Measurements from ENCODE around the gene PDE4D. TPM values are rescaled to one million over a fixed set of nuclear protein-coding genes. Genes with fewer than 3 reads are reported as not detected.
A peak's percentile ranks its signal among the peaks of the same experiment; 100 is the strongest.

Gene PDE4D
- total and polyA plus RNA-seq, 2 donors (not counting 3 experiments of a cell fraction or from before 2014, with no cell fraction given), result 34.5 to 51.2 TPM

DNA sequence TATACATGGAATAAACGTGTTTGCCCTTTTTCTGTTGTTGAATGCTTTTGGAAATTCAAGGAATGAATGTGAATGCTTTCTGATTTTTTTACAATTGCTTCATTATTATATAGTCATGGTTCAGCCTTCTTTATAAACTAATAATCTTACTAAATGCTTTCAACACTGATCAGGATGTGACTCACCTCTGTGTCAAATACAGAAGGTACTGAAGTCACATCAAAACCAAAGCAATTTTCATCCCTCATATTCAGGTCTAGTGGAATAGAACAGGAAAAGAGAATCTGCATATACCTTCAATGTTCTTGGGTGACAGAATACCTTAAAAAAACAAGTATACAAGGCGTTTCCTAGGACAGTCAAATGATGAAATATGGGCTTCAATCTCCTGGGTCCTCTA lies 170.7 kb downstream of the PDE4D start:
- H3K27ac ChIP-seq (ENCODE audit: insufficient read depth, low read depth, low read length), result no peak overlapping the region
- DNase-seq (ENCODE audit: low read depth, low spot score), result peak; percentile 57
- ChIA-PET POLR2A (no interaction called here), CTCF (interaction anchor here (1.0 kb wide), 1 partner anchor 217 kb away, joined by 3 read pairs; no protein-coding TSS in a partner anchor)
- dilution Hi-C loops (cut with MboI; ENCODE audit: extremely low pct_ligation_motif_present, low sequenced_read_pairs) (no loop called here), intact Hi-C loops (cut with micrococcal nuclease) (no loop called here)
- H3K27me3 ChIP-seq (ENCODE audit: control insufficient read depth in 2 of 2, insufficient read depth in 2 of 2, low read length in 2 of 2), result no peaks in the 10 kb centered on the region
- H3K9ac ChIP-seq (replicated peaks; ENCODE audit: extremely low read depth, insufficient read depth, low read length), result no peak overlapping the region
- H3K4me1 ChIP-seq (ENCODE audit: control insufficient read depth, extremely low read depth, insufficient read depth, low read length), result peaks cover 17% of the 10 kb centered on the region
- no peaks in the 10 kb centered on the region for H3K79me2 ChIP-seq (ENCODE audit: control insufficient read depth, insufficient read depth, low read length)
- TF ChIP-seq EZH2 (IDR thresholded peaks at IDR 0.05; ENCODE audit: borderline replicate concordance, low read depth, low read length, severe bottlenecking), result no peak
- TF ChIP-seq JUN (IDR thresholded peaks at IDR 0.05; ENCODE audit: borderline replicate concordance, insufficient read depth, insufficient read length, low read depth), result peak; percentile 71
- peak; percentile 80 for TF ChIP-seq FOS (IDR thresholded peaks at IDR 0.05; ENCODE audit: borderline replicate concordance, insufficient read depth, low read length)
- no peaks in the 10 kb centered on the region for H3K9me1 ChIP-seq (replicated peaks; ENCODE audit: control insufficient read depth, extremely low read depth, insufficient read depth, low read length)
- H3K9me3 ChIP-seq (replicated peaks; ENCODE audit: control insufficient read depth, insufficient read depth, low read length), result no peaks in the 10 kb centered on the region
- H2AFZ ChIP-seq (ENCODE audit: low read depth, low read length), result no peak overlapping the region
- peak; percentile 81 for FAIRE-seq
- no TSS peak for BruUV-seq (replicated peaks)
- H4K20me1 ChIP-seq (replicated peaks; ENCODE audit: control insufficient read depth, extremely low read depth, insufficient read depth, low read length), result peaks cover 2% of the 10 kb centered on the region
- no peak overlapping the region for H3K4me3 ChIP-seq (replicated peaks in 1 of 3; ENCODE audit: insufficient read depth in 1 of 3, low read depth in 1 of 3, low read length in 3 of 3)
- no peaks in the 10 kb centered on the region for H3K36me3 ChIP-seq (ENCODE audit: control insufficient read depth in 2 of 2, extremely low read depth in 1 of 2, insufficient read depth in 2 of 2, low read length in 2 of 2)
- H3K4me2 ChIP-seq (ENCODE audit: insufficient read depth, low read length), result peak overlapping the region; percentile 32

- FAIRE-seq (no peak), DNase-seq (ENCODE audit: low read depth, low spot score) (no peak)
- no peaks in the 10 kb centered on the region for H3K79me2 ChIP-seq (ENCODE audit: control insufficient read depth, insufficient read depth, low read length)
- no TSS peak for BruUV-seq (replicated peaks)
- peaks cover 17% of the 10 kb centered on the region for H3K4me1 ChIP-seq (ENCODE audit: control insufficient read depth, extremely low read depth, insufficient read depth, low read length)
- ChIA-PET CTCF (interaction anchor here (0.7 kb wide), 1 partner anchor 184 kb away, joined by 3 read pairs; no protein-coding TSS in a partner anchor), POLR2A (no interaction called here)
- no peaks in the 10 kb centered on the region for H3K27me3 ChIP-seq (ENCODE audit: control insufficient read depth in 2 of 2, insufficient read depth in 2 of 2, low read length in 2 of 2)
- H3K9me1 ChIP-seq (replicated peaks; ENCODE audit: control insufficient read depth, extremely low read depth, insufficient read depth, low read length), result no peaks in the 10 kb centered on the region
- intact Hi-C loops (cut with micrococcal nuclease), result no loop called here
- dilution Hi-C loops (cut with MboI; ENCODE audit: extremely low pct_ligation_motif_present, low sequenced_read_pairs), result no loop called here
- H2AFZ ChIP-seq (ENCODE audit: low read depth, low read length), result no peak overlapping the region
- no peaks in the 10 kb centered on the region for H3K9me3 ChIP-seq (replicated peaks; ENCODE audit: control insufficient read depth, insufficient read depth, low read length)
- TF ChIP-seq, protein P1, sequence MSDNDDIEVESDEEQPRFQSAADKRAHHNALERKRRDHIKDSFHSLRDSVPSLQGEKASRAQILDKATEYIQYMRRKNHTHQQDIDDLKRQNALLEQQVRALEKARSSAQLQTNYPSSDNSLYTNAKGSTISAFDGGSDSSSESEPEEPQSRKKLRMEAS (IDR thresholded peaks at IDR 0.05; ENCODE audit: insufficient read depth, insufficient read length), result no peak
- no peak for TF ChIP-seq POLR2AphosphoS5 (IDR thresholded peaks at IDR 0.05; ENCODE audit: insufficient read depth, low read depth, low read length)
- no peak for TF ChIP-seq GATA2 (IDR thresholded peaks at IDR 0.05; ENCODE audit: insufficient read depth, insufficient read length, low read depth, low read length)
- no peak for TF ChIP-seq POLR2A (IDR thresholded peaks at IDR 0.05; ENCODE audit: low read depth, low read length)
- TF ChIP-seq MYC (IDR thresholded peaks at IDR 0.05; ENCODE audit: low read depth, low read length), result no peak
- no peak for TF ChIP-seq JUN (IDR thresholded peaks at IDR 0.05; ENCODE audit: borderline replicate concordance, insufficient read depth, insufficient read length, low read depth)
- TF ChIP-seq, protein P2, sequence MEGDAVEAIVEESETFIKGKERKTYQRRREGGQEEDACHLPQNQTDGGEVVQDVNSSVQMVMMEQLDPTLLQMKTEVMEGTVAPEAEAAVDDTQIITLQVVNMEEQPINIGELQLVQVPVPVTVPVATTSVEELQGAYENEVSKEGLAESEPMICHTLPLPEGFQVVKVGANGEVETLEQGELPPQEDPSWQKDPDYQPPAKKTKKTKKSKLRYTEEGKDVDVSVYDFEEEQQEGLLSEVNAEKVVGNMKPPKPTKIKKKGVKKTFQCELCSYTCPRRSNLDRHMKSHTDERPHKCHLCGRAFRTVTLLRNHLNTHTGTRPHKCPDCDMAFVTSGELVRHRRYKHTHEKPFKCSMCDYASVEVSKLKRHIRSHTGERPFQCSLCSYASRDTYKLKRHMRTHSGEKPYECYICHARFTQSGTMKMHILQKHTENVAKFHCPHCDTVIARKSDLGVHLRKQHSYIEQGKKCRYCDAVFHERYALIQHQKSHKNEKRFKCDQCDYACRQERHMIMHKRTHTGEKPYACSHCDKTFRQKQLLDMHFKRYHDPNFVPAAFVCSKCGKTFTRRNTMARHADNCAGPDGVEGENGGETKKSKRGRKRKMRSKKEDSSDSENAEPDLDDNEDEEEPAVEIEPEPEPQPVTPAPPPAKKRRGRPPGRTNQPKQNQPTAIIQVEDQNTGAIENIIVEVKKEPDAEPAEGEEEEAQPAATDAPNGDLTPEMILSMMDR (IDR thresholded peaks at IDR 0.05; ENCODE audit: extremely low read depth in 1 of 2, insufficient read depth in 1 of 2, low read depth in 1 of 2, low read length in 2 of 2), result no peak
- no peak for TF ChIP-seq FOS (IDR thresholded peaks at IDR 0.05; ENCODE audit: borderline replicate concordance, insufficient read depth, low read length)
- peaks cover 2% of the 10 kb centered on the region for H4K20me1 ChIP-seq (replicated peaks; ENCODE audit: control insufficient read depth, extremely low read depth, insufficient read depth, low read length)
- H3K27ac ChIP-seq (ENCODE audit: insufficient read depth, low read depth, low read length), result no peak overlapping the region
- H3K4me2 ChIP-seq (ENCODE audit: insufficient read depth, low read length), result no peak overlapping the region
- no peak overlapping the region for H3K4me3 ChIP-seq (replicated peaks in 1 of 3; ENCODE audit: insufficient read depth in 1 of 3, low read depth in 1 of 3, low read length in 3 of 3)
- no peaks in the 10 kb centered on the region for H3K36me3 ChIP-seq (ENCODE audit: control insufficient read depth in 2 of 2, extremely low read depth in 1 of 2, insufficient read depth in 2 of 2, low read length in 2 of 2)
- no peak overlapping the region for H3K9ac ChIP-seq (replicated peaks; ENCODE audit: extremely low read depth, insufficient read depth, low read length)
Measured at GRCh38 chr5:59721741-59722140, 171.8 kb downstream of the PDE4D start.

Data from endothelial cell of umbilical vein (primary cell).